Middle frontal gyrus (tissue), 1 donor: ENCODE data around the gene UQCC3.
"Not testable (repeated sequence)": the region's sequence is repeated elsewhere in the genome, so short reads cannot be mapped to it uniquely, and the experiment has no call there.

Experiments
- DNase-seq: peaks from one replicate; pipeline ENCODE4 v3.0.0-alpha.2; 2015; ENCODE audit warnings: low spot score; ENCODE audit errors: extremely low spot score

Gene UQCC3

GRCh38 chr11:62702246-62702645 lies 30.8 kb downstream of the UQCC3 start:
- DNase-seq, result no peak

- DNase-seq, result not testable (repeated sequence)
Measured at GRCh38 chr11:62703921-62704320, 32.4 kb downstream of the UQCC3 start.

GRCh38 chr11:62705413-62705812 lies 33.9 kb downstream of the UQCC3 start:
- DNase-seq, result no peak

- peak; percentile 88 for DNase-seq
Measured at GRCh38 chr11:62705880-62706849, 34.7 kb downstream of the UQCC3 start.

GRCh38 chr11:62706850-62707247 lies 35.4 kb downstream of the UQCC3 start:
- DNase-seq, result no peak

DNA sequence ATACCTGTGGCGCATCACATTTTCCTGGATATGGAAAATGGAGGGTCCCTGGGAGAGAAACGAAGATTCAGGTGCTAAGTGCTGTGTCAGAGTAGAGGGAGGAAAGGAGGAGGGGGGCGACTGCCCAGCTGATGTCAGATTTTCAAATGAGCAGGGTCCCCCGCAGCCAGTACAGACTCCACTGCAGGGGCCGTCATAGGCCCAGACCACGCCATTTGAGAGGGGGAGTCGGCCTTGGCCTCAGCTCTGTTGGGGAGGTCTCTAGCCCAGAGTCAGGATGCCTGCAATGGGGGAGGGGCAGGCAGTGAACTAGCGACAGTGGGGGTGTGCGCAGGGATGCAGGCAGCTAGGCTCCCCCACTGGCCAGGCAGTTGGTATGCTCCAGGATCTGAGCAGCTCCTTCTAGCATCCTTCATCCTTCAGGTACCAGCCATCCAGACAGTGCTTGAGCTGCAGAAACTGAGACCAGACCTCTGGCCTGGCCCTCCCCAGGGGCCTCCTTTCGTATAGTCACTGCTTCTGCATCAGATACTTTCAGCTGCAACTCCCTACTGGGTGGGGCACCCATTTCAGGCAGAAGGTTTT lies 35.9 kb downstream of the UQCC3 start, which contains the start of the genes BSCL2 and GNG3:
Gene BSCL2, minus strand, starts transcription at position 148 of the 585 bp plus-strand sequence. CDS start 229 bp downstream, outside the sequence.
Gene GNG3, plus strand, starts transcription at position 400 of the 585 bp plus-strand sequence. CDS start 620 bp downstream, outside the sequence.
- DNase-seq, result peak; percentile 81

- no peak for DNase-seq
Measured at GRCh38 chr11:62708392-62708791, 36.9 kb downstream of the UQCC3 start.

DNA sequence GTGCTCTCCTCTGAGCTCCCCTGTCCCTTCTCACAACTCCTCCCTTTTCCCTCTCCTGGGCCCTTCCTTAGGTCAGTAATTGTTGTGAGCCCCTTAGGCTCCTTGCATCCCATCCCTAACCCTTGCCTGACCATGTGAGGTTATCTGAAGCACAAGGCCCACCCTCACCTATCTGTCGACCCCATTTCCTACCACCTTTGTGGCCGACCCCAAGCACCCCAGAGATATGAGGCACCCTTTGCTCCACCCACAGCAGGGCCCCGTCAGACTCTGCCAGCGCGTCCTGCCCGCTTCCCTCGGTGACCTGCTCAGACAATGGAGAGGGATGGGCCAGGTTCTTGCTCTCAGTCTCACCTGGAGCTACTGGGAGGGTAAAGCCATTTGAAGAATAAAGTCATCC lies 37.3 kb downstream of the UQCC3 start:
- DNase-seq, result no peak

- peak; percentile 96 for DNase-seq
Measured at GRCh38 chr11:62709247-62710000, 38.0 kb downstream of the UQCC3 start.

- DNase-seq, result no peak
Measured at GRCh38 chr11:62710001-62710345, 38.5 kb downstream of the UQCC3 start.

DNA sequence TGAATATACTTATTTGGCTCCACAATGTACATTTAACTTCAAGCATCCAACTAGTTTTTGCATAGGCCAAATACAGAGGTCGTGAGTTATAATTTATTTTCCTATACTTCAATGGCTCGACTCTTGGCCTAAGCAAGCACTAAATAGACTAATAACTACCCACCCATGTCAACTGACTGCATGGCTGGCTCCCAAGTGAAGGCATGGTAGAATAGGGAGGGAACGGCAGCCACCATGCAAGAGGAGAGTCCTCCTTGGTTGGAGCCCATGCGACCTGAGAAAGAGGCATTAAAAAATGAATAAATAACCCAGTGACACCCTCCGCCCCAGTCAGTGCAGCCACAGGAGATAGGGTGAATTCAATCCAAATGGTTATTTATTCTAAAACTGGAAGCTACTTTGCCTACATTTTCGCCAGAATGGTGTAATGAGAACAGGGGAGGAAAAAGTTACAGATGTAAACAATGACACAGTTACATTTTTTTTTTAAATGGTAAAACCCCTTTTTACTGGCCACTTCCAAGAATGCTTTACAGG lies 40.9 kb downstream of the UQCC3 start:
- DNase-seq, result no peak

DNA sequence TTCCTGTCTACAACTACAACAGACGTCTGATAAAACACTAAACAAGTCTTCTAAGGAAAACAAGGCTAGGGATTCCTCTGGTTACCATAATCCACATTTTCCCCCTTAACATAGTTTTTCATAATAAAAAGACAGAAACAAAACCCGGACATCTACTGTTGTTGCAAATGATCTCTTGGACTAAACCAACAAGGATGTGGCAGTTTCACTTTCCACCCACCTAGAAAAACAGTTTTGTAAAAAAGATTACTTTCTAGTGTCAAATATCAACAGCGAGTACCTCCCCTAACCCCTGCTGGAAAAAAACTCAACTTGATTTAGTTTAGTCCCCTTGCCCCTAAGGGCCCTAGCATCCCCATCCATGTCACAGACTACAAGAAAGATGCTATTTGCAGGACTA lies 41.4 kb downstream of the UQCC3 start:
- DNase-seq, result no peak

GRCh38 chr11:62713343-62713742 lies 41.9 kb downstream of the UQCC3 start:
- no peak for DNase-seq

- no peak for DNase-seq
Measured at GRCh38 chr11:62715150-62716130, 44.0 kb downstream of the UQCC3 start.

GRCh38 chr11:62716206-62716605 lies 44.7 kb downstream of the UQCC3 start:
- no peak for DNase-seq

DNA sequence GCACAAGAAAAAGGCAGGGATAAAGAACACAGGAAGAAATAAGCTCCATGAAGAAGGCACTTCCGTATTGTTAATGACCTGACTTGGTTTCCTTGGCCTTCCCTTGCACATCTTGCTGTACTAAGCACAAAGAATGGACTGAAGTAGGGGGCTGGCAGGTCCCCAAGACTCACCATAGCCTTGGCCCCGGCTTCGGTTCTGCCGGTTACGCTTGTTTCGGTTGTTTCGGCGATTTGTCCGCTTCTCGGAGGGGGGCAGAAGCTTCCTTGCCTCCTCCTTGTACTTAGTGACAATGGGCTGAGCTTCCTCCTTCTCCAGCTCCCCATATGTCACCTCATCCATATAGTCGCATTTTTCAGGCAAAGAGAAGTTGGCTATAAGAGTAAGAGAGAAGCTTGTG lies 45.3 kb downstream of the UQCC3 start:
- DNase-seq, result no peak

- DNase-seq, result no peak
Measured at GRCh38 chr11:62719302-62719978, 48.0 kb downstream of the UQCC3 start.

DNA sequence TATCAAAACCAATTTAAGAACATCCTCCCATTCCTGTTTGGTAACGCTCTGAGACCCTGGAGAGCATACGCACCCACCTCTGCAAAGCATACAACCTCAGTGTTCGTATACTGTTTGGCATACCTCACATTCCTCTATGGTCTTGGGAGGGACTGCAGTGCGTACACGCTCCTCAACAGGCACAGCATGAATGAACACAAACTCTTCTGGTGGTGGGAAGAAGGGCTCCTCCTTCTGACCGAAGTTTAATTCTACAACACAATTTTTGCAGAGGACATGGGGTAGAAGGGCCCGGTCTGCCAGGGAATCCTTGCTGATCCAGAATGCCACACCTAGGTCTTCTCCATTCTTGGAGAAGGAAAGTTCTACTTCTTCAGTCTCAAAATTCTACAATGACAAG lies 50.5 kb downstream of the UQCC3 start:
- no peak for DNase-seq
